ENCODE results near the gene INPP5E.

INPP5E gene

DNA sequence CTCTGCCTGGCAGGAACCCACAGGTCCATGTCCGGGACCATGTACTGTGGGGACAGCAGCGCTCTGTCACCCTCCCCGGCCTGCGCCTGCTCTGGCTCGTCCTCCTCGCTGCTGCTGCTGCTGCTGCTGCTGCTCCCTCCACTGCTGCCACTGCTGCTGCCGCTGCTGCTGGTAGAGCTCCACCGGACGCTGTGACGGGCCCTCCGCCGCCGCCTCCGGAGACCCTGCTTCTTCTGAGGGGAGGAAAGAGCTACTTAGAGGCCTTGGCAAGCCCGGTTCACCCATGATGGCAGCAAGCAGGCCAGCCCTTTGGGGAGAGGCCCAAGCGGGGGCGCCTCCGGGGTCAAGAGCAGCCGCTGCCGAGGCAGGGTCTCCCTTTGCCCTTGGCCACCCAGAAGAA lies 56.2 kb downstream of the INPP5E start:
- no peak overlapping the region for H3K4me3 ChIP-seq (replicated peaks in 1 of 2; ENCODE audit: low read depth in 2 of 2, low read length in 2 of 2)
- TF ChIP-seq, protein P1, sequence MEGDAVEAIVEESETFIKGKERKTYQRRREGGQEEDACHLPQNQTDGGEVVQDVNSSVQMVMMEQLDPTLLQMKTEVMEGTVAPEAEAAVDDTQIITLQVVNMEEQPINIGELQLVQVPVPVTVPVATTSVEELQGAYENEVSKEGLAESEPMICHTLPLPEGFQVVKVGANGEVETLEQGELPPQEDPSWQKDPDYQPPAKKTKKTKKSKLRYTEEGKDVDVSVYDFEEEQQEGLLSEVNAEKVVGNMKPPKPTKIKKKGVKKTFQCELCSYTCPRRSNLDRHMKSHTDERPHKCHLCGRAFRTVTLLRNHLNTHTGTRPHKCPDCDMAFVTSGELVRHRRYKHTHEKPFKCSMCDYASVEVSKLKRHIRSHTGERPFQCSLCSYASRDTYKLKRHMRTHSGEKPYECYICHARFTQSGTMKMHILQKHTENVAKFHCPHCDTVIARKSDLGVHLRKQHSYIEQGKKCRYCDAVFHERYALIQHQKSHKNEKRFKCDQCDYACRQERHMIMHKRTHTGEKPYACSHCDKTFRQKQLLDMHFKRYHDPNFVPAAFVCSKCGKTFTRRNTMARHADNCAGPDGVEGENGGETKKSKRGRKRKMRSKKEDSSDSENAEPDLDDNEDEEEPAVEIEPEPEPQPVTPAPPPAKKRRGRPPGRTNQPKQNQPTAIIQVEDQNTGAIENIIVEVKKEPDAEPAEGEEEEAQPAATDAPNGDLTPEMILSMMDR (IDR thresholded peaks at IDR 0.05; ENCODE audit: low read depth, low read length): no peak
- no peak for DNase-seq (ENCODE audit: low read depth in 2 of 2)

DNA sequence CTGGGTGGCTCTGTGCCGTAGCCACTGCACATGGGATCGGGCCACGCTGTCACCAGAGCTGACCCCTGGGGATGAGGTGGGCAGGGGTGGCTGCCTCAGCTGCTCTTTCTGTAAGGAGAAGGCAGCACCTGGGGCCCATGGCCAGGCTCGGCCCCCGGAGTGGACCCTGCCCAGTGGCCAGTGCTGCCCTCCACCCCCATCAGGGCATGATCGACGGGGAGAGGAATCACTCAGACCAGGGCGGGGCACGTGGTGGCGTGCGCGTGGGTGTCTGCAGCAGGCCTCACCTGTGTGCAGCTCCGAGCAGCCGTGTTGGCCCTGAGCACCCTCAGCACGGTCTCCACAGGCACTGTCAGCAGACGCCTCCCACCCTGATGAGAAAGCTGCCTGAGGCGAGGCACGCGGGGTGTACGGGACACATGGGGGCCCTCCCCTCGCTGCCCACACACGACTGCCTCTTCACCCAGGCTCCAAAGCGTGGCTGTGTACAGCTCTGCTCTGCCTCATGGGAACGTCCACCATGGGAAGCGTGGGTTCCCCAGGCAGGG lies 57.6 kb downstream of the INPP5E start:
- H3K4me3 ChIP-seq (replicated peaks in 1 of 2; ENCODE audit: low read depth in 2 of 2, low read length in 2 of 2): no peak overlapping the region
- DNase-seq (ENCODE audit: low read depth in 2 of 2): no peak
- TF ChIP-seq, protein P1 (IDR thresholded peaks at IDR 0.05; ENCODE audit: low read depth, low read length): no peak

DNA sequence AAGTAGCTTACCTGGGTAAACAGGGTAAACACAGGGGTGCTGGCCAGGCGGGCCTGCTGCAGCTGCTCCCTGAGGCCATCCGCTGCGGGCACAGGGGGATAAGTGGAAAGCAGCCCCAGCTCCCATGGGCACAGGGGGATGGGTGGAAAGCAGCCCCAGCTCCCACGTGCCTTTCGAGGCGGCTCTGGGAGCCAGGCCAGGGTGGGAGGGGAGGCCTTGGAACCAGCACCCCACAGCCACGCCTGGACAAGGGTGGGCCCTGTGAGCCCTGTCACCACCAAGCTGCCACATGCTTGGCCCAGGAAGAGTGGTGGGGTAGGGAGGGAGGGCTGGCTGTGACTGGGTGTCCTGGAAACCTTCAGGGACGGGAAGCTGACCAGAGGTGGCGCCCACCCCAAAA lies 58.3 kb downstream of the INPP5E start:
- TF ChIP-seq, protein P1 (IDR thresholded peaks at IDR 0.05; ENCODE audit: low read depth, low read length): no peak
- no peak for DNase-seq (ENCODE audit: low read depth in 2 of 2)
- no peak overlapping the region for H3K4me3 ChIP-seq (replicated peaks in 1 of 2; ENCODE audit: low read depth in 2 of 2, low read length in 2 of 2)

DNA sequence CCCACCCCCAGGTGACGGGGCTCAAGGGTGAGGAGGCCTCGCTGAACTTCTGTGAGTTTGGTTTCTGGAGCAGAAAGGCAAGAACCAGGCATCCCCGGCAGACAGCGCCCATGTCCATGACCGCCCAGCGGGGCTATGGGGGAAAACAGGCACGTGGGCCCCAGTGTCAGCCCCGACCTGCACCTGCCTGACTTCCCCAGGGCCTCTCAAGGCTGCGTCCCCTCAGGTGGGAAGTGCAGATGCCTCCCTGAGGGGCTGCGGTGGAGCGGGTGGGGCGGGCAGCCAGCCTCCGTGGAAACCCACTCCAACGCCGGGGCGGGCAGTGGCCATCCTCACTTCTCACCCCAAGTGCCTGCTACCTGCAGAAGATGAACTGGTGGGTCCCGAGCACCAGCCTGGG lies 59.3 kb downstream of the INPP5E start:
- TF ChIP-seq, protein P1 (IDR thresholded peaks at IDR 0.05; ENCODE audit: low read depth, low read length): no peak
- no peak for DNase-seq (ENCODE audit: low read depth in 2 of 2)
- H3K4me3 ChIP-seq (replicated peaks in 1 of 2; ENCODE audit: low read depth in 2 of 2, low read length in 2 of 2): no peak overlapping the region

DNA sequence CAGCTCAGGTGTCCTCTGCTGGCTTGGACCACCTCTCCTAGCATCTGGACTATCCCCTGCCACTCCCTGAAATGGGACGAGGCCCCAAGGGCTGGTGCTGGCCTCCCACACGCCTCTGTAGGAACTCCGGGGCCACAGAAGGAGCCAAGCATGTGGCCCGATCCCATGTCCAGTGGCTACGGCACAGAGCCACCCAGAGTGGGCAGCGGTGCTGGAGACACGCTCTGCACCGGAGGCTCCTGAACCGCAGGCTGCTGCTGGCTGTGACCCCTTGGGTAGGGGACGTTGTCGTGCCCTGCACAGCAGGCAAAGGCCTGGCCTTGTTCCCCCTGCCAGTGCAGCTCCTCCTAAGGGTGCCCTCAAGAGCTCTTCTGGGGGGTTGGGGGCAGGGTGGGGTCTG lies 59.8 kb downstream of the INPP5E start:
- TF ChIP-seq, protein P1 (IDR thresholded peaks at IDR 0.05; ENCODE audit: low read depth, low read length): no peak
- DNase-seq (ENCODE audit: low read depth in 2 of 2): no peak
- H3K4me3 ChIP-seq (replicated peaks in 1 of 2; ENCODE audit: low read depth in 2 of 2, low read length in 2 of 2): no peak overlapping the region

DNA sequence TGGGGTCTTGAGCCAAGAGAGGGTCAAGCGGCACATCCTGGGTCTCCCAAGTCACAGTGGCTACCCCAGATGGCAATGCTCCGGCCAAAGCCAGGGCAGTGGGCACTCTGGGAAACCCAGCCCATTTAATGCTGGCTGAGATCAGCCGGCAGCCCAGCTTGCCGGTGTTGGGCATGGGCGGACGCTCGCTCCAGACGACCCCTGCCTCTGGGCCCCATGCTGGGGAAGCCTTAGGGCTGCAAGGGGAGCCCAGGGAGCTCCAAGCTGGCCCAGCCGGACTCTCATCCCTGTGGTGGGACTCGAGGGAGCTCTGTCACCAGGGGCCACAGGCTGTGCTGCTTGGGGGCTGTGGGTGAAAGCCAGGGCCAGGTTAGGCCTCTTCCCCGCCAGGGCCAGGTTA lies 60.2 kb downstream of the INPP5E start:
- no peak overlapping the region for H3K4me3 ChIP-seq (replicated peaks in 1 of 2; ENCODE audit: low read depth in 2 of 2, low read length in 2 of 2)
- TF ChIP-seq, protein P1 (IDR thresholded peaks at IDR 0.05; ENCODE audit: low read depth, low read length): no peak
- no peak for DNase-seq (ENCODE audit: low read depth in 2 of 2)

DNA sequence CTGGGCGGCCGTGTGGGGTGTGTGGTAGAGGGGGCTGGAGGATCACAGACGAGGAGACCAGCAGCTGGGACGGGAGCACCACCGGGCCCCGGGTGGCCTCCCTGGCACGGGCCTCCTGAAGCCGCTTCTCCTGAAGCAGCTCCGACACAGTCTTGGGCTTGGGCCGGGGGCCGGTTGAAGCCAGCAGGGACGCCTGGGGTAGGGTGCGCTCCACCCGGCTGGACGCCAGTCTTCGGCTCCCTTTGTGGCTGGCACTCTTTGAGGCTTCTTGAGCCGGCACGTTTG lies 60.7 kb downstream of the INPP5E start:
- TF ChIP-seq, protein P1 (IDR thresholded peaks at IDR 0.05; ENCODE audit: low read depth, low read length): no peak
- no peak overlapping the region for H3K4me3 ChIP-seq (replicated peaks in 1 of 2; ENCODE audit: low read depth in 2 of 2, low read length in 2 of 2)
- no peak for DNase-seq (ENCODE audit: low read depth in 2 of 2)

Measured in cardiac fibroblast (primary cell).